ENCODE results near the gene STXBP3.

- no peak for TF ChIP-seq CTCF (conservative IDR thresholded peaks at IDR 0.05; ENCODE audit: low read depth, low read length)
- TF ChIP-seq POLR2A (IDR thresholded peaks at IDR 0.05; ENCODE audit: low read depth, low read length): no peak
Measured at GRCh38 chr1:108703939-108704338, 42.5 kb upstream of the STXBP3 start.

Measured in IMR-90 (cell line).